ENCODE results near the gene PTGDS. TPM values are rescaled to one million over a fixed set of nuclear protein-coding genes. Genes with fewer than 3 reads are reported as not detected.

PTGDS gene
- total RNA-seq, 3 donors from 2014 or later, result 46.7 to 72.6 (median 48.2) TPM

DNA sequence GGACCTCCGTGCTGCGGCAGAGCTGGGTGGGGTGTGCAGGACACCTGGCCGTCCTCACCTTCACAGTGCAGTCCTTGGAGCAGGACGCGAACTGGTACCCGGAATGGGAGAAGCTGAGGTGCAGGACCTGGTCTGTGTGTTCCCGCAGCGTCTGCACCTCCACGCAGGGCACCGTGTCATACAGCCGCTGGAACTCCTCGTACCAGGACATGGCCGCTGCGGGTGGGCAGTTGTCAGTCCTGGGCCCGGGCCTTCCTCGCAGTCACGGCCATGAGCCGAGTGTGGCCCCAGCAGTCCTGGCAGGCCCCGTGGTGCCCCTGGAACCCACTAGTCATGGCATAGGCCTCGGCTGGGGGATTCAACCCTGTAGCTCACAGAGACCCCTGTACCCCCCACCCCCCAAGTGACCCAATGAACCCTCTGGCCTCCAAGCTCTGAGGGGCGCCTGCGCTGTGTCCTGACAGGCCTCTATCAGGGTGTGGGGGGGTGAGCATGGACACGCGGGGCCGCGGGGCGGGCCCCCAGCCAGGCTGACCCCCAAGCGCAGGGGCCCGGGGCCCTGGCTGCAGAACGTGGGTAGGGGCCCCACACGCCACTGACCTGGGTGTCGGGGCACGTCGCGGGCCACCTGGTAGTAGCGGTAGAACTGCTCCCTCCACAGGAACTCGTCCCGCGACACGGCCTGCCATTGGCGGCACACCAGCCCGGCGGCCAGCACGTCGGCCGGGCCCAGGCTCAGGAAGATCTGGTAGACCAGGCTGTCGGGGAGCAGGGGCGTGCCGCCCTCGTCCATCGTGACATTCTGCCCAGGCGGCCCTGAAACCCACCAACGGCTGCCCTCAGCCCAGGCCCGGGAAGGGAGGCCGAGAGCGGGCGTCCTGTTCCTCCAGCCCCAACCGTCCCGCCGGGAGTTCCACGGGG, 33.8 kb upstream of the PTGDS start:
- Histone ChIP-seq H3K4me3 (peak overlapping the region; percentile 62 to 91 (median 85)), H3K4me1 (peaks cover 8 to 10% of the 10 kb centered on the region in 2 donors), H3K36me3 (peaks cover 11% of the 10 kb centered on the region), H3K27ac (peak overlapping the region; percentile 83 to 92), H3K27me3 (no peaks in the 10 kb centered on the region), H3K9me3 (no peaks in the 10 kb centered on the region)
- intact Hi-C loops (cut with DNase I; ENCODE audit: low total_unique reads), result loop anchor here (2.0 kb wide), 1 partner anchor 59 kb away; no protein-coding TSS in a partner anchor
- no peak for DNase-seq (ENCODE audit: low spot score in 2 of 2)
- TF ChIP-seq, protein P1, sequence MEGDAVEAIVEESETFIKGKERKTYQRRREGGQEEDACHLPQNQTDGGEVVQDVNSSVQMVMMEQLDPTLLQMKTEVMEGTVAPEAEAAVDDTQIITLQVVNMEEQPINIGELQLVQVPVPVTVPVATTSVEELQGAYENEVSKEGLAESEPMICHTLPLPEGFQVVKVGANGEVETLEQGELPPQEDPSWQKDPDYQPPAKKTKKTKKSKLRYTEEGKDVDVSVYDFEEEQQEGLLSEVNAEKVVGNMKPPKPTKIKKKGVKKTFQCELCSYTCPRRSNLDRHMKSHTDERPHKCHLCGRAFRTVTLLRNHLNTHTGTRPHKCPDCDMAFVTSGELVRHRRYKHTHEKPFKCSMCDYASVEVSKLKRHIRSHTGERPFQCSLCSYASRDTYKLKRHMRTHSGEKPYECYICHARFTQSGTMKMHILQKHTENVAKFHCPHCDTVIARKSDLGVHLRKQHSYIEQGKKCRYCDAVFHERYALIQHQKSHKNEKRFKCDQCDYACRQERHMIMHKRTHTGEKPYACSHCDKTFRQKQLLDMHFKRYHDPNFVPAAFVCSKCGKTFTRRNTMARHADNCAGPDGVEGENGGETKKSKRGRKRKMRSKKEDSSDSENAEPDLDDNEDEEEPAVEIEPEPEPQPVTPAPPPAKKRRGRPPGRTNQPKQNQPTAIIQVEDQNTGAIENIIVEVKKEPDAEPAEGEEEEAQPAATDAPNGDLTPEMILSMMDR (IDR thresholded peaks at IDR 0.05), result no peak
- TF ChIP-seq POLR2A (IDR thresholded peaks at IDR 0.05) (no peak), POLR2AphosphoS5 (IDR thresholded peaks at IDR 0.05) (no peak)

DNA sequence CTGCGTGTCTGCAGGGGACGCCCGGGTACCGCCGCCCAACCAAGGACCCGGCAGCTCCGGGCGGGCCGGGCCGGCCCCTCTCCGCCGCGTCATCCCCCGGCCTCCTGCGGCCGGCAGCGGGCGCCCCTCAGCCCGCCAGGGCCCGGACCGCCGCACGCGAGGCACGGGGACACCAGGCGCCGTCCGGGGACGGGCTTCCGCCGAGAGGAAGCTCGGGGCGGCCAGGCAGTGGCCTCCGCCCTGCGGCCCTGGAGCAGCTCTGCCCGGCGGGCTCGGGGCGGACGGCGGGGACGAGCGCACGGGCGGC, 33.1 kb upstream of the PTGDS start:
- no peak for DNase-seq (ENCODE audit: low spot score in 2 of 2)
- no peaks in the 10 kb centered on the region for H3K27me3 ChIP-seq
- peak overlapping the region; percentile 62 to 91 (median 85) for H3K4me3 ChIP-seq
- H3K4me1 ChIP-seq, result peaks cover 8 to 12% of the 10 kb centered on the region in 2 donors
- TF ChIP-seq, protein P1 (IDR thresholded peaks at IDR 0.05), result no peak
- TF ChIP-seq POLR2A (IDR thresholded peaks at IDR 0.05), result no peak
- H3K9me3 ChIP-seq, result no peaks in the 10 kb centered on the region
- intact Hi-C loops (cut with DNase I; ENCODE audit: low total_unique reads), result no loop called here
- H3K27ac ChIP-seq, result peak overlapping the region; percentile 83 to 92
- peaks cover 11% of the 10 kb centered on the region for H3K36me3 ChIP-seq

DNA sequence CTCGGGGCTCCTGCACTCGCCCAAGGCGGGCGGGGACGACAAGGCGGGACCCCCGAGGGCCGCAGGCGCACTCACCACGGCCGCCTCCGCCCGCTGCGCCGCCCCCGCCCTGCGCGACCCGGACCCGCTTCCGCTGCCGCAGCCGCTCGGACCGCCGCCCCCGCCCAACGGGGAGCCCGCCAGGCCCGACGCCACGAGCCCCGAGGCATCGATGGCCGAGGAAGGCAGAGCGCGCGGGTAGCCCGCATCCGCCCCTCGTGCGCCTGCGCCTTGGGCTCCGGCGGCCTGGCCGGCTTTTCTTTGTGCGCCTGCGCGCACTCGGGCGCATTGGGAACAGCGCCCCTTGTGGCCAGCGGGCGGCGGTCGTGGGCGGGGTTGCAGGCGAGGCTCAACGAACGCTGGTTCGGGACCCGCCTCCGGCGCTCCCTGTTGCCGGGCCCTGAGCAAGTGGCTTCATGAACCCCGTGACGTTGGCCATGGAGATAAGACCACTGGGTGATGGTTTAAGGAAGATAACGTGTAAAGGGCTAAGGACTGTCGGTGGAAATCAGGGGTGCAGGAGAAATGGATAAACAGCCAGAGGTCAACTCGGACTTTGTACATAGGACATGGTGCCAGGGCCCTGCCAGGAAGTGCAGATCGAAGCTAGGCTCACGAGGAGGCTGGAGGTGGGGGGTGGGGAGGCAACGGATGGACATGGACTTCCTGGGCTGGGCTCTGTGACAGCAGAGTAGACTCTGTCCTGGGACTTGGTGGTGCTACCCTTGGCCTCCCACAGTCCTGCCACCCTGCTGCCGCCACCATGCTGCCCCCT, 32.6 kb upstream of the PTGDS start, which contains the start of the genes C8G and FBXW5:
TSS of gene C8G (plus strand) at position 725 of the 814 bp plus-strand sequence. CDS start at position 803, 78 bp downstream.
TSS of gene FBXW5 (minus strand) at position 220 of the 814 bp plus-strand sequence. CDS start 655 bp downstream, outside the sequence.
- peak within 1 kb of the TSS; percentile 83 to 92 for H3K27ac ChIP-seq
- peaks cover 8 to 17% of the 10 kb centered on the region in 2 donors for H3K4me1 ChIP-seq
- TF ChIP-seq, protein P1 (IDR thresholded peaks at IDR 0.05), result peak; percentile 97 to 99 (median 98)
- TF ChIP-seq POLR2A (IDR thresholded peaks at IDR 0.05) (no peak), POLR2AphosphoS5 (IDR thresholded peaks at IDR 0.05) (peak in 2 of 3 donors; percentile 54 to 60)
- DNase-seq (ENCODE audit: low spot score in 2 of 2), result peak; percentile 84 to 93
- intact Hi-C loops (cut with DNase I; ENCODE audit: low total_unique reads), result no loop called here
- peak within 1 kb of the TSS; percentile 62 to 91 (median 85) for H3K4me3 ChIP-seq
- H3K27me3 ChIP-seq, result no peaks in the 10 kb centered on the region
- peaks cover 11% of the 10 kb centered on the region for H3K36me3 ChIP-seq
- no peaks in the 10 kb centered on the region for H3K9me3 ChIP-seq

DNA sequence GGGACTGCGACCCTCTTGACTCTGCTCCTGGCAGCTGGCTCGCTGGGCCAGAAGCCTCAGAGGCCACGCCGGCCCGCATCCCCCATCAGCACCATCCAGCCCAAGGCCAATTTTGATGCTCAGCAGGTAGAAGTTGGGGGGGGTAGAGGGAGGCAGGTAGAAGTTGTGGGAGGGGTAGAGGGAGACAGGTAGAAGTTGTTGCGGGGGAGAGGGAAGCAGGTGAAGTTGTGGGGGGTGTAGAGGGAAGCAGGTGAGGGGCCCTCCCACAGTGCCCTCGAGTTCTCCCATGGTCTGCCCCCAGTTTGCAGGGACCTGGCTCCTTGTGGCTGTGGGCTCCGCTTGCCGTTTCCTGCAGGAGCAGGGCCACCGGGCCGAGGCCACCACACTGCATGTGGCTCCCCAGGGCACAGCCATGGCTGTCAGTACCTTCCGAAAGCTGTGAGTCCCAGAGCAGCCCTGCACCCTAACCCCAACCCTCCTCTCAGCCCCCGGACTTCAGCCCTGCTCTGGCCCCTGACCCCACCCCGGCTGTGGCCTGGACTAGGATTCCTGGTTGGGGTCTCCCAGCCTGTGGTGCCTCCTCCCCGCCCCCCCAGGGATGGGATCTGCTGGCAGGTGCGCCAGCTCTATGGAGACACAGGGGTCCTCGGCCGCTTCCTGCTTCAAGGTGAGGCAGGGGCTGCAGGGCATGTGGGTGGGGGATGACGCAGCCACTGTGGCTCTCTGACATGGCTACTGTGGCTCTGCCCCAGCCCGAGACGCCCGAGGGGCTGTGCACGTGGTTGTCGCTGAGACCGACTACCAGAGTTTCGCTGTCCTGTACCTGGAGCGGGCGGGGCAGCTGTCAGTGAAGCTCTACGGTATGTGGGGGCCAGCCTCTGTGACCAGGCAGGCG, 31.7 kb upstream of the PTGDS start:
- H3K36me3 ChIP-seq, result peaks cover 11% of the 10 kb centered on the region
- no peak for DNase-seq (ENCODE audit: low spot score in 2 of 2)
- H3K27me3 ChIP-seq, result no peaks in the 10 kb centered on the region
- TF ChIP-seq POLR2A (IDR thresholded peaks at IDR 0.05), result no peak
- TF ChIP-seq POLR2AphosphoS5 (IDR thresholded peaks at IDR 0.05), result no peak
- TF ChIP-seq, protein P1 (IDR thresholded peaks at IDR 0.05), result no peak
- intact Hi-C loops (cut with DNase I; ENCODE audit: low total_unique reads), result no loop called here
- H3K4me1 ChIP-seq, result peaks cover 8 to 17% of the 10 kb centered on the region in 2 donors
- no peak overlapping the region for H3K27ac ChIP-seq
- H3K9me3 ChIP-seq, result no peaks in the 10 kb centered on the region
- no peak overlapping the region for H3K4me3 ChIP-seq

All from breast epithelium (tissue), 4 donors.